Activated CD8-positive, alpha-beta memory T cell treated with anti-CD3 and anti-CD28 coated beads for 24 hours (primary cell): ENCODE measurements around the gene EXOSC2.

Experiments
- DNase-seq: peaks from one replicate; pipeline ENCODE4 v3.0.0-alpha.2; 2020

EXOSC2 gene

GRCh38 chr9:130698514-130698913, 4.9 kb downstream of the EXOSC2 start:
- no peak for DNase-seq

- DNase-seq, result no peak
Measured at GRCh38 chr9:130699047-130699446, 5.5 kb downstream of the EXOSC2 start.

DNA sequence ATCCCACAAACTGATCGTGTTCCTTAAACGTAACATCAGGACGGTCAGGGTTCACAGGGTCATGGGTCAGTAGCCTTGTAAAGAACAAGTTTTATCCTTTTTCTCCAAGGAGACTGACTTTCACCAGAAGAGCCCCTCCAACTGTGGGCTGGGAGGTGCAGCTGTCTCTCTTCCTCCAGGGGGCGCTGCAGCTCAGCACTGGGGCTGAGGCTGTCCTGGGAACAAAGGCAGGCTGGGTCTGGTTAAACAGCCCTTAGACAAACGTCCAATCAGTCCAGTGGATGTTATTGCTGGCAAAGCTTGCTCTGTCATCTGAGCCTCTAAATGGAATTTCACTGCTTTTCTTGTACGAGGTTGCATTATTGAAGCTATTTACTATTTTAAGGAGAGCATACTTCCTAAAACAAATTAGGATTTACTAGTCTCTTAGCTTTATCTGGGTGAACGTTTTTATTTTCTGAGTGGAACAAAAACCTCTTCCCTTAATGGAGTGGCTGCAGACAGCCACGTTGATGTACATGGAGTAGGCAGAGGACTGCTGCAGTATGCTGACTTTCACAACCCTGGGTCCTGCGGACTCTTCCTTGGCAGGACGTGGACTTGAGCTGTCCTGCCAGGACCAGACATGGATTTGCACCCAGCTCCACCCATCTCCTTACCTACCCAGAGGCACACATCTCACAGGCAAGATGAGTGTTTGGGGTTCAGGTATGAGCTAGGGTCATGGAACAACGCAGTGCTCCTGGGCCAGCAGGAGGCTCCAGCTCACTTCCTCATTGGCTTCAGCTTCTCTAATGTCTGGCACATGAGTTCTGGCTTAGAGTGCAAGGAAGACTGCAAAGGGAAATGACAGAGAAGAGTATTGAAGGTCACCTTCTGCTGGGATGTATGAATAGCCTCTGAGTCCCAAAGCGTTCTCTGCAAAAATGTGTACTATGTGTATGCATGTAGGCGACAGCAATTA, 7.8 kb downstream of the EXOSC2 start:
- peak; percentile 87 for DNase-seq

DNA sequence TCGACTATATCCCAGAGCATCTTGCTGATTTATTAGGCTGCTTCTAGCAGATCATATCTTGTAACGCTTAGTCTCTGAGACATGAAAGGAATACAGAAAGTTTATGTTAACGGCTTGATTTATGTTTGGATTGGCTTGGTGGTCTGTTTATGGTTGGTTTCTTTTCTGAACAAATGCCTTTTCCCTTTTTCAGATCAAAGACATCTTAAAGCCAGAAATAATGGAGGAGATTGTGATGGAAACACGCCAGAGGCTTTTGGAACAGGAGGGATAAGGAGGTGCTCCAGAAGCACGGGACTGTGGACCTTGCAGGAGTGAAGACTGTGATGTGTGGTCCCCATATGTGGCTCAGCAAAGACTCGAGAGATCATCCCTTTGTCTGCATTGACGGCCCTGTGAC, 9.9 kb downstream of the EXOSC2 start:
- DNase-seq, result no peak

GRCh38 chr9:130707225-130707976, 13.8 kb downstream of the EXOSC2 start:
- DNase-seq, result peak; percentile 83

DNA sequence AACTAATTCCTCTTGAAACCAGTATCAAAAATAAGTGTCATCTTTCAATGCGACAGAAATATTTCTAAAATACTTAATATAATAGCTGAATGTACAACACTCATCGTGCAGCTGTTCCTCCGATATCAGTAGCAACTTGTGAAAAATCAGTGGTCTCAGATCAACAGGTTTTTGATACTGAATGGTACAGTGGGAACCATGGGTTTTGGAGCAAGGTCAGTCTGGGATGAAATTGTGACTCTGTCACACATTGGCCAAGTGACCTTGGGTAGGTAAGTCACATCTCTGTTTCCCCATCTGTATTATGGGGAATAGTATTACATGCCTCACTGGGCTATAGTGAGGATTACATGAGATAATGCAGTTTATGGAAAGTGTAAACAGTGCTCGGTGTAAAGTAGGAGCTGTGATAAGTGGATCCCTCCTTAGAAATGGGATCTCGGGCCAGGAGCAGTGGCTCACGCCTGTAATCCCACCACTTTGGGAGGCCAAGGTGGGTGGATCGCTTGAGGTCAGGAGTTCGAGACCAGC, 17.3 kb downstream of the EXOSC2 start:
- DNase-seq, result no peak

- no peak for DNase-seq
Measured at GRCh38 chr9:130711469-130711868, 17.9 kb downstream of the EXOSC2 start.

DNA sequence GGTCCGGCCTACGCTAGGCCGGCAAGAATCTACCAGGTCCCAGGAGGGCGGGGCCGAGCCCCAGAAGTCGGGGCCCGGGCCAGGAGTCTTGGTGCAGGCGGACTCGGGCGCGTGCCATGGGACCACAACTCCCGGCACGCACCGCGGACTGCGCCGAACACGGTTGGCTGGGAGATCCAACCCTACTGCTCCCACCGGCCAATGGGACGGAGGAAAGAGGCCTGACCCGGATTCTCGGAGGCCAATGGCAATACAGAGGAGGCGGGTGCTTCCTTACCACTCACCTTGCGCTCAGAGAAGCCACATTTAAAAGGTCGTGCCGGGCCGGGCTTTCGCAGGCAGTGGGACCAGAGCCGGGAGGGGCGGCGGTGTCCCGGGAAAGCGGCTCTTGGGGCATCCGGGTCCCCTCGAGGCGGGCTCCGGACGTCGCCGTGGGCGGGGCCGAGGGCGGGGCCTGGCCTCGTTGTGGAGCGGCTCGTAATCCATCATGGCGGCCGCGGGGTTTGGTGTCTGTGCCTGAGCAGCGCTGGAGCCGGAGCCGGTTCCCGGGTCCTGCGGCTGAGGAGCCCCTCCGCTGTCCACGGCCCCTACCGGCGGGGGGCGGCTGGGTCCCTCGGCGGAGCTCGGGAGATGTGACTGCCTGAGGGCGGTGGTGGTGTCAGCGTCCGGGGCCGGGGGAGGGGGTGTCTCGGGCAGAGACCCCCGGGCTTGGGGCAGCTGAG, 19.1 kb downstream of the EXOSC2 start:
- peak; percentile 98 for DNase-seq

DNA sequence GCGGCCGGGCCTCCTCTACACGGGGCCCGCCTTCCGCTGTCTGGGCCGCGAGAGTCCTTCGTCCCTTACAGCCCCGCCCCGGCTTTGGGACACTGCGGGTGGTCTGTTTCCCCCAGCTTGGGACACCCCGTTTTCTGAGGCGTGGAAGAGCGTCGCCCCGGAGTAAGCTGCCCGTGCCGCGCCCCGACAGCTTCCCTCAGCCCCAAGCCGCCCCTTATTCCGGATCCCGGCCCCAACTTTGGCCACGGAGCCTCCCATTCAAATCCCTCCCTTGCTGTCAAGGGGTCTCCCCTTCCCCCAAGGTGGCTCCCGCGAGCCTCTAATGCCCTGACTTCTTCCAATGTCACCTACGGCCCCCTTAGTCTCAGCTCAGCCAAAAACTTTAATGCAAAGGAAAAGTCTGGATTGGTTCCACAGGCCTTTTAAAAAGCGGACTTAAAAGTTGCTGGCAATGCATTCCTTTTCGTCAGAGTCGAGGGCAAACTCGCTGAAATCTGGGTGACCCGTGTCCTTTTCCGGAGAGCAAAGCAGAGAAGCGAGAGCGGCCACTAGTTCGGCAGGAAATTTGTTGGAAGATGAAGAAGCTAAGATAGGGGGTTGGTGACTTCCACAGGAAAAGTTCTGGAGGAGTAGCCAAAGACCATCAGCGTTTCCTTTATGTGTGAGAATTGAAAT, 19.8 kb downstream of the EXOSC2 start:
- no peak for DNase-seq

DNA sequence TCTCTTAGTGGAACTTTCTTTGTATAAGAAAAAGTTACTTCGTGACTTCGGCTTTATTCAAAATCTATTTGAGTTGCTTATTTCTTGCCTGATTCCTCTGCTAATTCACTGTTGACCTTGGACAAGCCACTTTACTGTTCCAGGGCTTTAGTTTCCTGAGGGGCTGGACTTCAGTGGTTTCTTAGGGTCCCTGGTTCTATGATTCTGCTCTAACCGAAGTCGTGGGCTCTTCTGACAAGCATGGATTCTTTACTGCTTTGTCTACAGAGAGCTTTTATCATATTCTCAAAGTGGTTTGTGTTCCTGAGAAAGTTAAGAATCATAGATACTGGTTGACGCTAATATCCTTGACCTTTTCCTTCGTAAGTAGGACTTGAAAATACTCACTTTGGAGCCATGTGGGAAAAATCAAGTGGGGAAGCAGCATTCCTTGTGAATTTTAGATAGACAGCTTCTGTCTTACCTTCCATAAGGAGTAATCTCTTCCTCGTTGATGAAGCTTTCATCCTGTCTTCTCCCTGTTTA, 21.1 kb downstream of the EXOSC2 start:
- DNase-seq, result no peak

DNA sequence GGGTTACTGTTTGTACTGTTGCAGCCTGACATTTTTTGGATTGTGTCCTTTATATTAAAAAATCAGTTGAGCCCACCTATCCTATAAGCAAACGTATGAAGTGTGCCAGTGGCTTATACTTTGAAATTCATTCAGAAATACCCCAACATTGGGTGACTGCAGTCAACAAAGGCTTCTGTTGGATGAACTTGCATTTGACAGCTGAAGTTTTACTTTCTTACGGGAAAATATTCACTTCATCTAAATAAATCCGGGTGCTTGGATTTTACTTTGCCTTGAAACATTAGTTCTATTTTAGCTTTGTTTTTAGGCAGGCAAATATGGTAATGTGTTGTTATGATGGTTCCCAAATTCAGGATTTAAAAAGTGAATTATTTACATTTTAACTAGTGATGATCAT, 21.7 kb downstream of the EXOSC2 start:
- no peak for DNase-seq

- DNase-seq, result no peak
Measured at GRCh38 chr9:130718562-130718961, 25.0 kb downstream of the EXOSC2 start.

DNA sequence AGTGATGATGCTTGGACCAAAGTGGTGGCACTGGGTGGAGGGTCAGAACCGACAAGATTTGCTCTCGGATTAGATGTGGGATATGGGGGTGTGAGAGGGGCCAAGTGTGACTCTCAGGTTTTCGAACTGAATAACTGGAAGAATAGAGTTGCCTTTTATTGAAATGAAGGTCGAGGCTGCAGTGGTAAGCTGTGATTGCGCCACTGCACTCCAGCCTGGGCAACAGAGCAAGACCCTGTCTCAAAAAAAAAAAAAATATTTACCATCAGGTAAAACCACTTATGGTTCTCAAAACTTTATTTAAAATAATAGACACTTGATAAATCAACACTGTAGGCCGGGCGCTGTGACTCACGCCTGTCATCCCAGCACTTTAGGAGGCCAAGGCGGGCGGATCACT, 27.2 kb downstream of the EXOSC2 start:
- DNase-seq, result no peak

GRCh38 chr9:130728721-130729120, 35.1 kb downstream of the EXOSC2 start:
- DNase-seq, result no peak

DNA sequence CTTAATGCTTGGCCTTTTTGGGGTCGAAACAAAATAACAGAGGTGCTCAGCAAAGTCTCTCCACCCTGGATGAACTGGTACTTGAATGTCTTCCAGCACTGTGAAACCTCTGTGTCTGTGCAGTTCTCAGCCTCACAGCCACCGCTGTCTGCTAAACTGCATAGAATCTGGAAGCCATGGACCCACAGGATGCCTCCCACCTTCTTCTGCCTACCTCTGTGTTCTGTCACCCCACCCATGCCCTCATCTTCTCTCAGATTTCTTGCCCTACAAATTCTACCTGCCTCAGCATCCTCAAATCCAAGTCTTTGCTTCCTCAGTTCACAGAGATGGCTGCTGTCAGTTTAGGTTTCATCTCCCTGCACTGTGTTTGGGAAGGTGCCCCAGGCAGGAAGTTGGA, 35.6 kb downstream of the EXOSC2 start:
- no peak for DNase-seq

DNA sequence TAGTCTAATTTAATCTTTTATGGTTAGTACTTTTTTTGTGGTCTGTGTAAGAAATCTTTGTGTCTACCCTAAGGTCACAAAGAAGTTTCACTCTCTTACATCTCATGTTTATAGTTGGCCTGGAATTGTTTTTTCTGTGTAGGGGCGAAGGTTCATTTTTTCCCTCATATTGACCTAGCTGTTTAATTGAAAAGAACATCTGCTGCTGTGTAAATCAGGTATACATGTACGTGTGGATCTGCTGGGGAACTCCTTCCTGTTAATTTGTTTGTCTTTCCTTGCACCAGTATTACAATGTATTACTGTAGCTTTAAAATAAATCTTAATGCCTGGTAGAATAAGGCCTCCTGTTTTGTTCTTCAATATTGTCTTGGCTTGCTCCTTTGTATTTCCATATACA, 37.8 kb downstream of the EXOSC2 start:
- DNase-seq, result no peak

DNA sequence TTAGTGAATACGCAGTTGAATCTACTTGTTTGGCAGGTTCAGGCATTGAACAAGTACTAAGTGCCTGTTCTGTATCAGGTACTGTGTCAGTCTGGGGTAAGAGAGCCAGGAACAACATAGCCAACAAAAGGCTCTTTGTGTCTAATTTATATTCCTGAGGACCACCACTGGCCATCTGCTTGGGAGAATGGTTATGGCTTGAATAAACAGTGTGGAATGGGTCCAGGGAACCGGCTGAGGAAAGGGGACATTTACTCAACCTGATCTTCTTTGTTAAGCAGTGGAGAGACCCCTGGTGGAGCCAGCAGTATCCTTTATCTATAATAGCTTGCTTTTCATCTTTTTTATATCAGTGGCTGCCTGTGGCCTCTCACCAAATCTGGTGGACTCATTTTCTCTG, 38.6 kb downstream of the EXOSC2 start:
- no peak for DNase-seq

DNA sequence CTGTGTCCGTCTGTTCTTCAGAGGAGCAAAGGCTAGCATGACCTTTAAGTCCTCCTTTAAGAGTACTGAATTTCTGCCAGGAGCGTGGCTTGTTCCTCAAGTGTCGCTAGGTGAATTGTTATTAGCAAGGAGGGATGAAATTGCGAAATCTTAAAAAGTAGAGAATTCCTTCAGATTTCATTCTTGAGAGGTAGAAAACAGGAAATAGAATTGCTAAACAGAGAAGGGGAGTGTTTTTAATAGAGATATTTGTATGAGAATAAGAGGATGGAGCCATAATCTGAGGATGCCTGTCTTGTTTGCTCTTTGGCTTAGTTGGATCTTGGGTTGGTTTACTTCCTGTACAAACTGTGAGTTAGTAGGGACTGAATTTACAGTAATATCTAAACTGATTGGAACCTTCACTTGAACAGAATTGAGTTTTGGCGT, 39.2 kb downstream of the EXOSC2 start:
- no peak for DNase-seq

DNA sequence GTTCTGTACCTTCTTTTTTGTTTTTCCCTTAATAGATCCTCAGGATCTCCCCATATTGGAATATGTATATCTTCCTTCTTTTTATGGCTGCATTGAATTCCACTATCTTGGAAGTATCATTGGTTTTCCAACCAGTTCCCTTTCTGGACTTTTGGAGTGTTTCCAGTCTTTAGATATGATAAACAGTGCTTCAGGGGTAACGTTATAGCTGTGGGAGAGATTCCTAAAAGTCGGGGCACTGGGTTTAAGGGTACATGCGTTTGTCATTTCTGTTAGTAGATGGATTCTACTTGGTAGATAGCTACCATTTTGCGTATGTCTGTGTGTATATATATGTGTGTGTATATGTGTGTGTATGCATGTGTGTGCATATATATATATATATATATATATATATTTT, 42.0 kb downstream of the EXOSC2 start:
- no peak for DNase-seq

- no peak for DNase-seq
Measured at GRCh38 chr9:130736834-130737233, 43.3 kb downstream of the EXOSC2 start.

DNA sequence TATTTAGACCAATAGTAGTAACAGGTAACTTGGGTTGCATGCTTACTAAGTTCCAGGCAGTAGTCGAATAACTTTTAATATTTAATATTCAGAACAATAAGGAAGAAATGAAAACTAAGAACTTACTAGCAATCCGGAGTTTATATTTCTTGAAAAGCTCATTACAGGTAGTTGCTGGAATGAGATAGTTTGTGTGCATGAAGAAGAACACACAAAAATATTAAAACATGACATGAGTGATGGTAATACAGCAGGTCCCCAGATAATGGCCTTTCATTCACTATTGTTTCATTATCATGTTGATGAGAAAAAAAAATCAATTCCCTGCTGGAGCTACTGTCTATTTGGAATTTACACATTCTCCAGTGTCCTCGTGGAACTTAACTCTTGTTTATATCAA, 44.7 kb downstream of the EXOSC2 start:
- DNase-seq, result no peak

DNA sequence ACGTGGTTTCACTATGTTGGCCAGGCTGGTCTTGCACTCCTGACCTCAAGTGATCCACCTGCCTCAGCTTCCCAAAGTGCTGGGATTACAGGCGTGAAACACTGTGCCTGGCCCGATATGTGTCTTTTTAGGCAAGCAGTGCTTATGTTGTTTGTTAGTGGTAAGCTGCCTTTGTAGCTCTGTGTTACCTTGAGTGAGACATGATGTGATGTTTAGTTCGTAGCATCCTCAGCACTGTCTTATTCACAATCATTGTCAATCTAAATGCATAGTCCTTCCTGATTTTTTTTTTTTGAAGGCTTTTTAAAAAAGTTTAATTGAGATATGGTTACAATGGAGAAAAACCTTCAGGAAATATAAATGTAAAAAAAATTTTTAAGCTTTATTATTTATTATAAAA, 45.5 kb downstream of the EXOSC2 start:
- DNase-seq, result no peak
